Esophagus muscularis mucosa (tissue), 4 donors: Measurements from ENCODE around the gene CALML5. TPM values are rescaled to one million over a fixed set of nuclear protein-coding genes. Genes with fewer than 3 reads are reported as not detected.

ENCODE experiments used
- DNase-seq: peaks from one replicate; pipeline ENCODE4 v3.0.0-alpha.2; 2017; ENCODE audit errors: extremely low spot score
- H3K27ac ChIP-seq, 4 donors: fragments of 200-600 bp; sonication (generic); replicated peaks in 1 of 4; 1 replicate in 3 of 4; 2 replicates in 1 of 4; pipeline ENCODE4 v1.5.1; 2016 to 2019; ENCODE audit warnings: mild to moderate bottlenecking in 1 of 4
- H3K27me3 ChIP-seq, 4 donors: fragments of 200-600 bp; sonication (generic); one replicate each; pipeline versions ENCODE4 v1.5.1 to v1.6.0; 2016 to 2019
- H3K36me3 ChIP-seq, 4 donors: fragments of 200-600 bp; sonication (generic); one replicate each; pipeline ENCODE4 v1.5.1; 2016 to 2019
- H3K4me1 ChIP-seq, 4 donors: fragments of 200-600 bp; sonication (generic); one replicate each; pipeline ENCODE4 v1.5.1; 2016 to 2019
- H3K4me3 ChIP-seq, 4 donors: fragments of 200-600 bp; sonication (generic); 1 replicate in 2 of 4; 2 replicates in 2 of 4; pipeline ENCODE4 v1.5.1; 2016 to 2019; ENCODE audit warnings: mild to moderate bottlenecking in 4 of 4, moderate library complexity in 1 of 4
- H3K9me3 ChIP-seq, 4 donors: fragments of 200-600 bp; sonication (generic); 1 replicate in 3 of 4; 2 replicates in 1 of 4; pipeline ENCODE4 v1.5.1; 2016 to 2019
- CTCF ChIP-seq, 3 experiments: fragments of 200-600 bp in 2 of 3; fragments of 450-650 bp in 1 of 3; sonication (generic) in 2 of 3; IDR thresholded peaks; one replicate each; pipeline ENCODE4 v1.5.1; 2017 to 2019; ENCODE audit warnings: antibody characterized with exemption in 3 of 3, mild to moderate bottlenecking in 2 of 3, moderate library complexity in 1 of 3
- EP300 ChIP-seq: sonication (generic); formaldehyde crosslinking; IDR thresholded peaks from one replicate; pipeline ENCODE4 v1.6.1; 2017; ENCODE audit warnings: antibody characterized with exemption
- POLR2A ChIP-seq: fragments of 450-650 bp; IDR thresholded peaks from one replicate; pipeline ENCODE4 v1.6.1; 2017; ENCODE audit warnings: antibody characterized with exemption, moderate library complexity, mild to moderate bottlenecking, low read depth
- POLR2AphosphoS5 ChIP-seq, 2 donors: sonication (generic); formaldehyde crosslinking; IDR thresholded peaks; one replicate each; pipeline ENCODE4 v1.6.1; 2017; ENCODE audit warnings: antibody characterized with exemption in 2 of 2
- WGBS: methylation state at CpG from one replicate; pipeline ENCODE4 v1.1.5; 2018; 5-methylcytosine and 5-hydroxymethylcytosine counted together
- intact Hi-C: fragments of 100-400 bp; cut with DNase I; formaldehyde crosslinking; loops from one replicate; pipeline ENCODE4 v1.15.1; 2023
- total RNA-seq, 4 donors: library from RNA; depleted of rRNA; stranded (reverse); fragments of >200 nt; gene quantifications; one replicate each; pipeline versions ENCODE4 v1.1.0 to v1.2.1, GENCODE V29; 2016

The CALML5 gene
- total RNA-seq, 4 donors from 2014 or later, result not detected

GRCh38 chr10:5492322-5492855, 7.0 kb downstream of the CALML5 start:
- Histone ChIP-seq H3K9me3 (peaks cover 0 to 7% (median 6%) of the 10 kb centered on the region in 4 donors), H3K27me3 (no peaks in the 10 kb centered on the region), H3K27ac (no peak overlapping the region), H3K36me3 (no peaks in the 10 kb centered on the region), H3K4me3 (no peak overlapping the region), H3K4me1 (peaks cover 0 to 7% (median 0%) of the 10 kb centered on the region in 4 donors)
- no peak for DNase-seq
- no peak for TF ChIP-seq POLR2AphosphoS5 (IDR thresholded peaks at IDR 0.05)
- TF ChIP-seq EP300, result no peak
- TF ChIP-seq POLR2A, result no peak
- TF ChIP-seq CTCF (IDR thresholded peaks at IDR 0.05), result no peak
- intact Hi-C loops, result no loop called here
- 97% methylated on average over 4 of the region's 4 CpGs for WGBS

GRCh38 chr10:5491477-5491876, 7.9 kb downstream of the CALML5 start:
- no peak for TF ChIP-seq POLR2AphosphoS5 (IDR thresholded peaks at IDR 0.05)
- TF ChIP-seq EP300, result no peak
- no peak for TF ChIP-seq POLR2A
- no peak for TF ChIP-seq CTCF (IDR thresholded peaks at IDR 0.05)
- H3K4me3 ChIP-seq, result no peak overlapping the region
- H3K27me3 ChIP-seq, result no peaks in the 10 kb centered on the region
- intact Hi-C loops, result no loop called here
- H3K27ac ChIP-seq, result no peak overlapping the region
- 93% methylated on average over 7 of the region's 7 CpGs for WGBS
- DNase-seq, result no peak
- peaks cover 0 to 7% (median 0%) of the 10 kb centered on the region in 4 donors for H3K4me1 ChIP-seq
- H3K36me3 ChIP-seq, result no peaks in the 10 kb centered on the region
- H3K9me3 ChIP-seq, result peaks cover 0 to 7% (median 6%) of the 10 kb centered on the region in 4 donors

GRCh38 chr10:5490698-5491464, 8.5 kb downstream of the CALML5 start:
- peaks cover 0 to 7% (median 0%) of the 10 kb centered on the region in 4 donors for H3K4me1 ChIP-seq
- no peak for TF ChIP-seq EP300
- no peak for TF ChIP-seq CTCF (IDR thresholded peaks at IDR 0.05)
- TF ChIP-seq POLR2AphosphoS5 (IDR thresholded peaks at IDR 0.05), result no peak
- TF ChIP-seq POLR2A, result no peak
- H3K27ac ChIP-seq, result no peak overlapping the region
- intact Hi-C loops, result no loop called here
- no peak for DNase-seq
- H3K36me3 ChIP-seq, result no peaks in the 10 kb centered on the region
- 88% methylated on average over 9 of the region's 10 CpGs for WGBS
- no peak overlapping the region for H3K4me3 ChIP-seq
- peaks cover 0 to 7% (median 6%) of the 10 kb centered on the region in 4 donors for H3K9me3 ChIP-seq
- H3K27me3 ChIP-seq, result no peaks in the 10 kb centered on the region

GRCh38 chr10:5490032-5490431, 9.3 kb downstream of the CALML5 start:
- intact Hi-C loops, result no loop called here
- Histone ChIP-seq H3K27ac (no peak overlapping the region), H3K4me1 (peaks cover 0 to 7% (median 0%) of the 10 kb centered on the region in 4 donors), H3K36me3 (no peaks in the 10 kb centered on the region), H3K27me3 (no peaks in the 10 kb centered on the region), H3K9me3 (peaks cover 0 to 7% (median 6%) of the 10 kb centered on the region in 4 donors), H3K4me3 (no peak overlapping the region)
- DNase-seq, result no peak
- no peak for TF ChIP-seq EP300
- no peak for TF ChIP-seq CTCF (IDR thresholded peaks at IDR 0.05)
- no peak for TF ChIP-seq POLR2A
- TF ChIP-seq POLR2AphosphoS5 (IDR thresholded peaks at IDR 0.05), result no peak
- WGBS, result 98% methylated on average over 4 of the region's 4 CpGs
